GM12878 (cell line): Measurements from ENCODE around the gene NHLRC3. TPM values are rescaled to one million over a fixed set of nuclear protein-coding genes. Genes with fewer than 3 reads are reported as not detected.

Experiments
- ATAC-seq: fragments of 200-7000 bp; cut with Tn5 transposase; 3 replicates; pipeline ENCODE4 v1.9.1; 2020; ENCODE audit warnings: mild to moderate bottlenecking, moderate library complexity
- BruUV-seq: library from RNA; stranded (reverse); fragments of 400-500 nt; replicated peaks from 2 replicates; lab custom pipeline; 2021; lab: Mats Ljungman, UMichigan
- CTCF ChIA-PET: fragments of 300-600 bp; sonication (Branson Sonifier 250); formaldehyde crosslinking; extraction: SDS; loops from one replicate; lab custom pipeline; 2021; ENCODE audit warnings: inconsistent platforms; lab: Yijun Ruan, JAX
- POLR2A ChIA-PET: fragments of 350-600 bp; formaldehyde crosslinking; extraction: SDS; loops from one replicate; lab custom pipeline; 2021; ENCODE audit warnings: inconsistent platforms; lab: Charles Lee
- RAD21 ChIA-PET: fragments of 300-600 bp; sonication (Branson Sonifier 250); formaldehyde crosslinking; loops from one replicate; lab custom pipeline; 2023; ENCODE audit warnings: antibody characterized with exemption; ENCODE audit not compliant: unreplicated experiment; lab: Charles Lee
- SMC1A ChIA-PET: fragments of 300-600 bp; sonication (Branson Sonifier 250); formaldehyde crosslinking; loops from one replicate; lab custom pipeline; 2023; ENCODE audit not compliant: unreplicated experiment, uncharacterized antibody; lab: Charles Lee
- DNase-seq: peaks from one replicate; pipeline ENCODE4 v3.0.0-alpha.2; 2011; ENCODE audit warnings: low read depth, low spot score
- FAIRE-seq: peaks from 3 replicates; lab custom pipeline; 2011; peaks lifted over from hg19 to GRCh38; lab: Jason Lieb, UNC
- H2AFZ ChIP-seq: 2 replicates; pipeline ENCODE4 v1.6.0; 2011; ENCODE audit warnings: low read depth, low read length, control low read depth; ENCODE audit not compliant: control insufficient read depth
- H3K27ac ChIP-seq: 2 replicates; pipeline ENCODE4 v1.5.1; 2011; ENCODE audit warnings: control low read depth; ENCODE audit not compliant: control insufficient read depth, insufficient read depth
- H3K27me3 ChIP-seq, 2 experiments: replicated peaks in 1 of 2; 2 replicates each; pipeline versions ENCODE4 v1.6.0 to v1.6.1; 2011; ENCODE audit warnings: low read length in 1 of 2; ENCODE audit not compliant: control insufficient read depth in 2 of 2, insufficient read depth in 2 of 2
- H3K36me3 ChIP-seq, 2 experiments: 2 replicates each; pipeline ENCODE4 v1.5.1; 2011; ENCODE audit warnings: low read length in 1 of 2; ENCODE audit not compliant: control insufficient read depth in 2 of 2, insufficient read depth in 2 of 2
- H3K4me1 ChIP-seq: 2 replicates; pipeline ENCODE4 v1.6.1; 2011; ENCODE audit warnings: mild to moderate bottlenecking, low read length, moderate library complexity, mixed read lengths; ENCODE audit not compliant: control insufficient read depth, insufficient read depth
- H3K4me2 ChIP-seq: 2 replicates; pipeline ENCODE4 v1.6.0; 2011; ENCODE audit warnings: control low read depth; ENCODE audit not compliant: control insufficient read depth, insufficient read depth
- H3K4me3 ChIP-seq: fragments of 200-600 bp; sonication (generic); 2 replicates; pipeline ENCODE4 v1.5.1; 2016
- H3K79me2 ChIP-seq: 2 replicates; pipeline ENCODE4 v1.6.0; 2011; ENCODE audit warnings: low read length; ENCODE audit not compliant: control insufficient read depth, insufficient read depth
- H3K9ac ChIP-seq: 2 replicates; pipeline ENCODE4 v1.8.0; 2011; ENCODE audit warnings: low read length, control low read depth, mixed read lengths; ENCODE audit not compliant: control insufficient read depth, insufficient read depth
- H3K9me3 ChIP-seq: replicated peaks from 3 replicates; pipeline ENCODE4 v1.5.1; 2011; ENCODE audit warnings: mild to moderate bottlenecking, low read length; ENCODE audit not compliant: control insufficient read depth, insufficient read depth
- H4K20me1 ChIP-seq: 2 replicates; pipeline ENCODE4 v1.6.0; 2011; ENCODE audit not compliant: control insufficient read depth, insufficient read depth
- ATF2 ChIP-seq: IDR thresholded peaks from 2 replicates; pipeline ENCODE4 v1.6.1; 2012; ENCODE audit warnings: low read length, inconsistent platforms
- BHLHE40 ChIP-seq, 2 experiments: fragments of 450-650 bp in 1 of 2; IDR thresholded peaks; 2 replicates each; pipeline ENCODE4 v1.6.1; 2011 to 2017; ENCODE audit warnings: low read depth in 2 of 2, borderline replicate concordance in 1 of 2, improper control_type of control experiment in 1 of 2, low read length in 1 of 2, mild to moderate bottlenecking in 1 of 2
- BRCA1 ChIP-seq: IDR thresholded peaks from 2 replicates; pipeline ENCODE4 v1.6.1; 2011; ENCODE audit warnings: low read depth, low read length, improper control_type of control experiment
- CEBPZ ChIP-seq: fragments of 150-350 bp; IDR thresholded peaks from 2 replicates; pipeline ENCODE4 v1.6.1; 2016; ENCODE audit warnings: low read depth, low read length
- CHD2 ChIP-seq: IDR thresholded peaks from 2 replicates; pipeline ENCODE4 v1.6.1; 2011; ENCODE audit warnings: low read depth, low read length, improper control_type of control experiment, borderline replicate concordance
- LARP7 ChIP-seq: fragments of 450-650 bp; IDR thresholded peaks from 2 replicates; pipeline ENCODE4 v1.6.1; 2017; ENCODE audit warnings: mild to moderate bottlenecking
- MEF2B ChIP-seq: fragments of 450-650 bp; IDR thresholded peaks from 2 replicates; pipeline ENCODE4 v1.6.1; 2018; ENCODE audit warnings: mild to moderate bottlenecking, moderate library complexity; ENCODE audit not compliant: partially characterized antibody, poor library complexity, severe bottlenecking
- MYB ChIP-seq: fragments of 150-350 bp; IDR thresholded peaks from 2 replicates; pipeline ENCODE4 v1.6.1; 2014; ENCODE audit warnings: mild to moderate bottlenecking, low read depth, low read length, borderline replicate concordance
- NR2F1 ChIP-seq: fragments of 450-650 bp; conservative IDR thresholded peaks from 2 replicates; pipeline ENCODE4 v1.6.1; 2017; ENCODE audit warnings: mild to moderate bottlenecking
- SIX5 ChIP-seq: IDR thresholded peaks from 2 replicates; pipeline ENCODE4 v1.6.1; 2011; ENCODE audit warnings: mild to moderate bottlenecking, low read depth, low read length, moderate library complexity; ENCODE audit not compliant: severe bottlenecking
- STAT3 ChIP-seq: IDR thresholded peaks from 2 replicates; pipeline ENCODE4 v1.6.1; 2011; ENCODE audit warnings: low read depth, low read length, improper control_type of control experiment
- SUPT20H ChIP-seq: IDR thresholded peaks from 2 replicates; pipeline ENCODE4 v1.6.1; 2011; ENCODE audit warnings: low read depth, mild to moderate bottlenecking, low read length, moderate library complexity, borderline replicate concordance; ENCODE audit not compliant: control insufficient read depth
- ZNF217 ChIP-seq: fragments of 450-650 bp; IDR thresholded peaks from 2 replicates; pipeline ENCODE4 v1.6.1; 2017; ENCODE audit warnings: antibody characterized with exemption, mild to moderate bottlenecking
- ZNF687 ChIP-seq: fragments of 450-650 bp; IDR thresholded peaks from 2 replicates; pipeline ENCODE4 v1.6.1; 2017; ENCODE audit warnings: mild to moderate bottlenecking, moderate library complexity
- WGBS: methylation state at CpG from one replicate; pipeline ENCODE4 v1.1.6; 2016; ENCODE audit warnings: low lambda C conversion rate; ENCODE audit not compliant: insufficient replicate concordance, insufficient coverage; ENCODE audit errors: missing lambda C conversion rate; 5-methylcytosine and 5-hydroxymethylcytosine counted together
- in situ Hi-C: fragments of 300-500 bp; cut with MboI; formaldehyde crosslinking; loops from 9 replicates; pipeline ENCODE4 v1.14.3; 2018; ENCODE audit warnings: mixed read lengths
- intact Hi-C: fragments of 100-400 bp; cut with micrococcal nuclease; formaldehyde crosslinking; loops from one replicate; pipeline ENCODE4 v1.14.2; 2022; ENCODE audit not compliant: unreplicated experiment
- polyA plus RNA-seq, 11 experiments: library from polyadenylated mRNA; depleted of rRNA in 4 of 11; unstranded in 6 of 11; stranded (reverse) in 5 of 11; fragments of >200 nt; fragmentation: Nextera tagmentation in 4 of 11; fragmentation: Illumina TruSeq in 1 of 11; extraction: Ambion mirVana in 4 of 11; extraction: Trizol in 1 of 11; gene quantifications; 1 replicate in 1 of 11; 2 replicates in 10 of 11; pipeline versions ENCODE4 v1.2.1 to v1.2.3, GENCODE V29; 2011 to 2016; ENCODE audit warnings: inconsistent platforms in 2 of 11, missing spikeins in 2 of 11, low read depth in 1 of 11
- total RNA-seq, 4 experiments: library from RNA; depleted of rRNA in 3 of 4; stranded (reverse); fragments of >200 nt in 3 of 4; fragmentation: Illumina TruSeq in 1 of 4; extraction: Trizol in 1 of 4; gene quantifications; 2 replicates each; pipeline versions ENCODE4 v1.2.1 to v1.2.3, GENCODE V29; 2013 to 2021

Gene NHLRC3
- total and polyA plus RNA-seq, 10 of the 15 experiments (the other 5 are each of a cell fraction or from before 2014, with no cell fraction given): 8.3 to 38.0 (median 18.9) TPM

GRCh38 chr13:39032150-39032549 lies 6.1 kb upstream of the NHLRC3 start:
- ChIA-PET RAD21 (interaction anchor here (1.0 to 1.4 kb wide), 3 partner anchors 12 to 19 kb away, joined by 4 read pairs; no protein-coding TSS in a partner anchor), SMC1A (interaction anchor here (0.7 to 1.6 kb wide), 4 partner anchors 12 to 911 kb away, joined by 3 to 8 read pairs (median 4); no protein-coding TSS in a partner anchor), CTCF (interaction anchor here (1.0 to 2.5 kb wide), 8 partner anchors 9 to 628 kb away, joined by 3 to 13 read pairs (median 4); no protein-coding TSS in a partner anchor), POLR2A (interaction anchor here (0.7 to 1.8 kb wide), 2 partner anchors 8 to 51 kb away, joined by 3 to 4 read pairs; no protein-coding TSS in a partner anchor)
- 0 out of 2 replicates have a peak overlapping the region, but pooled peaks have one; percentile 28 for H3K4me2 ChIP-seq
- intact Hi-C loops (loop anchor here (10.0 kb wide), 1 partner anchor 687 kb away; the partner anchor contains the start of gene UFM1), in situ Hi-C loops (no loop called here)
- H3K36me3 ChIP-seq: peaks cover 0 to 13% of the 10 kb centered on the region in 2 experiments; a peak in 3 of 4 replicates
- no peak overlapping the region for H3K9ac ChIP-seq
- no peaks in the 10 kb centered on the region; the same call in 1 of the 2 replicates for H3K4me1 ChIP-seq
- ATAC-seq (peak; percentile 5; the same call in 1 of the 3 replicates), DNase-seq (no peak), FAIRE-seq (no peak)
- H3K27ac ChIP-seq: no peak overlapping the region
- no peak overlapping the region for H3K4me3 ChIP-seq
- no TSS peak for BruUV-seq
- H3K79me2 ChIP-seq: peaks cover 58% of the 10 kb centered on the region
- WGBS: 94% methylated on average over 1 of the region's 1 CpG
- H2AFZ ChIP-seq: no peak overlapping the region
- no peaks in the 10 kb centered on the region for H4K20me1 ChIP-seq
- no peaks in the 10 kb centered on the region for H3K9me3 ChIP-seq
- no peaks in the 10 kb centered on the region for H3K27me3 ChIP-seq
- TF ChIP-seq STAT3 (no peak), LARP7 (no peak), MYB (no peak), NR2F1 (no peak), CHD2 (no peak), CEBPZ (no peak), ZNF217 (no peak), SIX5 (no peak), ATF2 (no peak), BRCA1 (no peak), BHLHE40 (IDR thresholded peaks at IDR 0.05; ENCODE audit: borderline replicate concordance in 1 of 2, low read depth in 2 of 2, low read length in 1 of 2) (no peak), SUPT20H (no peak), ZNF687 (no peak), MEF2B (no peak)
